Kidney (tissue), 14 donors: Measurements from ENCODE around the gene LPAR3. TPM values are rescaled to one million over a fixed set of nuclear protein-coding genes. Genes with fewer than 3 reads are reported as not detected.

ENCODE experiments used
- DNase-seq, 5 donors: peaks; one replicate each; pipeline ENCODE4 v3.0.0-alpha.2; 2013 to 2020
- FAIRE-seq: peaks from 2 replicates; lab custom pipeline; 2012; peaks lifted over from hg19 to GRCh38; lab: Jason Lieb, UNC
- H3K27ac ChIP-seq, 2 donors: one replicate each; pipeline ENCODE4 v1.7.0; 2013; ENCODE audit warnings: low read depth in 2 of 2, low read length in 2 of 2, inconsistent platforms in 1 of 2
- H3K27me3 ChIP-seq: one replicate; pipeline ENCODE4 v1.7.1; 2013; ENCODE audit warnings: low read length, inconsistent platforms; ENCODE audit not compliant: control insufficient read depth, insufficient read depth
- H3K36me3 ChIP-seq, 3 donors: one replicate each; pipeline versions ENCODE4 v1.7.0 to v1.7.1; 2013; ENCODE audit warnings: low read length in 3 of 3, control low read depth in 1 of 3, inconsistent platforms in 1 of 3; ENCODE audit not compliant: insufficient read depth in 3 of 3, control insufficient read depth in 2 of 3
- H3K4me1 ChIP-seq, 3 donors: one replicate each; pipeline versions ENCODE4 v1.7.0 to v1.7.1; 2013; ENCODE audit warnings: low read length in 3 of 3, inconsistent platforms in 1 of 3, low read depth in 1 of 3; ENCODE audit not compliant: control insufficient read depth in 2 of 3, insufficient read depth in 2 of 3
- H3K4me3 ChIP-seq, 3 donors: one replicate each; pipeline versions ENCODE4 v1.7.0 to v1.8.1; 2013; ENCODE audit warnings: low read length in 3 of 3, control low read depth in 1 of 3, inconsistent platforms in 1 of 3
- H3K9ac ChIP-seq, 3 donors: one replicate each; pipeline versions ENCODE4 v1.7.0 to v1.7.1; 2013; ENCODE audit warnings: low read length in 3 of 3, control low read depth in 1 of 3, inconsistent platforms in 1 of 3
- H3K9me3 ChIP-seq, 3 donors: one replicate each; pipeline versions ENCODE4 v1.7.0 to v1.7.1; 2013; ENCODE audit warnings: low read length in 3 of 3, control low read depth in 1 of 3, inconsistent platforms in 1 of 3; ENCODE audit not compliant: control insufficient read depth in 2 of 3, insufficient read depth in 1 of 3
- CTCF ChIP-seq: IDR thresholded peaks from 3 replicates; pipeline ENCODE4 v1.5.1; 2012; ENCODE audit warnings: mild to moderate bottlenecking, moderate library complexity, borderline replicate concordance; ENCODE audit not compliant: insufficient read depth; ENCODE audit errors: extremely low read depth
- intact Hi-C: fragments of 100-400 bp; cut with DNase I; formaldehyde crosslinking; loops from one replicate; pipeline ENCODE4 v1.11.1; 2022
- polyA plus RNA-seq: library from polyadenylated mRNA; stranded (reverse); fragments of 350-450 nt; fragmentation: Illumina TruSeq; extraction: RNeasy Lipid Tissue Mini Kit (QIAGEN cat#74804); gene quantifications from one replicate; pipeline ENCODE4 v1.2.3, GENCODE V29; 2014; ENCODE audit warnings: low read depth, low replicate concordance; ENCODE audit not compliant: insufficient read depth
- total RNA-seq: library from RNA; stranded (reverse); fragmentation: NEBNext Ultra II Directional; extraction: Animal tissue kit (Norgen Biotek cat#: 25700); gene quantifications from one replicate; pipeline ENCODE4 v1.2.1, GENCODE V29; 2021
- donor health status: control.
- donor health status: control.
- donor health status: control.
- donor health status: control.
- donor health status: control.
- donor health status: DM: yes; HTN: yes; CAD: no.
- donor health status: Normal renal cell carcinoma (clear cell type).

The LPAR3 gene
- total and polyA plus RNA-seq, 2 donors from 2014 or later, result 0.22 TPM; not detected in 1

- no peaks in the 10 kb centered on the region for H3K27me3 ChIP-seq
- intact Hi-C loops, result no loop called here
- FAIRE-seq (no peak), DNase-seq (no peak)
- H3K4me1 ChIP-seq, result no peaks in the 10 kb centered on the region
- no peaks in the 10 kb centered on the region for H3K36me3 ChIP-seq
- no peak overlapping the region for H3K9ac ChIP-seq
- H3K4me3 ChIP-seq, result no peak overlapping the region
- no peak overlapping the region for H3K27ac ChIP-seq
- no peaks in the 10 kb centered on the region for H3K9me3 ChIP-seq
- TF ChIP-seq CTCF, result no peak
Measured at GRCh38 chr1:84800090-84801073, 92.6 kb downstream of the LPAR3 start.

- Histone ChIP-seq H3K4me1 (no peaks in the 10 kb centered on the region), H3K36me3 (no peaks in the 10 kb centered on the region), H3K4me3 (no peak overlapping the region), H3K27ac (no peak overlapping the region), H3K9ac (no peak overlapping the region), H3K9me3 (peaks cover 0 to 6% (median 2%) of the 10 kb centered on the region in 3 donors), H3K27me3 (no peaks in the 10 kb centered on the region)
- intact Hi-C loops, result no loop called here
- no peak for TF ChIP-seq CTCF
- DNase-seq, result no peak
- no peak for FAIRE-seq
Measured at GRCh38 chr1:84797603-84798002, 95.4 kb downstream of the LPAR3 start.

- Histone ChIP-seq H3K4me1 (no peaks in the 10 kb centered on the region), H3K27me3 (no peaks in the 10 kb centered on the region), H3K9me3 (peaks cover 0 to 16% (median 7%) of the 10 kb centered on the region in 3 donors), H3K27ac (no peak overlapping the region), H3K9ac (no peak overlapping the region), H3K4me3 (no peak overlapping the region), H3K36me3 (no peaks in the 10 kb centered on the region)
- no peak for FAIRE-seq
- TF ChIP-seq CTCF, result no peak
- DNase-seq, result no peak
- intact Hi-C loops, result no loop called here
Measured at GRCh38 chr1:84795966-84796600, 96.9 kb downstream of the LPAR3 start.
